GM12892 (cell line): ENCODE measurements around the gene PACS2.

Experiments
- POLR2A ChIP-seq: IDR thresholded peaks from 2 replicates; pipeline ENCODE4 v1.6.1; 2011; ENCODE audit warnings: low read depth, low read length, control low read depth
- POLR2AphosphoS5 ChIP-seq: IDR thresholded peaks from 2 replicates; pipeline ENCODE4 v1.6.1; 2011; ENCODE audit warnings: low read depth, low read length, control low read depth

DNA sequence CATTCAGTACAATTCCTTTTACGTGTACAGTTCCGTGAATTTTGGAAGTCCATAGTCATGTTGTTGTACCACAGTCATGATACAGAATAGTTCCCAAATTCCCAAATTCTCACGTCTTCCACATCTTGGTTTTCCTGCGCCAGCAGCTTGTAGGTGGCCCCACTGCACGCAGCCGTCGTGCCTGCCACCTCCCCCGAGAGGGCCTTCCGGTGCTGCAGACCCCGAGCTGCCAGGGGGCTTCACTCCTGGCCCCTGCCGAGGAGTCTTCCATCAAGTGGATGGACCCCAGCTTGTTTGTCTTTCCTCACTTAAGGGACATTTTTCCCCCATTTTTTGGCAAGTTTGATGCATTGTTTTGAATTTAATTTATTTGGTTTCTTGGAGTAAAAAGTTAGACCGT is 121.9 kb downstream of the PACS2 start:
- TF ChIP-seq POLR2AphosphoS5 (no peak), POLR2A (no peak)
